ENCODE measurements around the gene LMAN2. TPM values are rescaled to one million over a fixed set of nuclear protein-coding genes. Genes with fewer than 3 reads are reported as not detected.

The LMAN2 gene
- total and polyA plus RNA-seq, 3 donors from 2014 or later: 254 to 355 (median 355) TPM

GRCh38 chr5:177317959-177318377, 33.5 kb downstream of the LMAN2 start:
- no peak overlapping the region for H3K27ac ChIP-seq
- no peak overlapping the region for H3K4me3 ChIP-seq
- 51 to 62% methylated on average over 7 of the region's 7 CpGs for WGBS, 2 donors
- H3K9me3 ChIP-seq: no peaks in the 10 kb centered on the region
- H3K36me3 ChIP-seq (ENCODE audit: low read depth, missing control alignments): no peaks in the 10 kb centered on the region
- peaks cover 10% of the 10 kb centered on the region for H3K4me1 ChIP-seq
- TF ChIP-seq POLR2A (IDR thresholded peaks at IDR 0.05): no peak
- TF ChIP-seq, protein P1, sequence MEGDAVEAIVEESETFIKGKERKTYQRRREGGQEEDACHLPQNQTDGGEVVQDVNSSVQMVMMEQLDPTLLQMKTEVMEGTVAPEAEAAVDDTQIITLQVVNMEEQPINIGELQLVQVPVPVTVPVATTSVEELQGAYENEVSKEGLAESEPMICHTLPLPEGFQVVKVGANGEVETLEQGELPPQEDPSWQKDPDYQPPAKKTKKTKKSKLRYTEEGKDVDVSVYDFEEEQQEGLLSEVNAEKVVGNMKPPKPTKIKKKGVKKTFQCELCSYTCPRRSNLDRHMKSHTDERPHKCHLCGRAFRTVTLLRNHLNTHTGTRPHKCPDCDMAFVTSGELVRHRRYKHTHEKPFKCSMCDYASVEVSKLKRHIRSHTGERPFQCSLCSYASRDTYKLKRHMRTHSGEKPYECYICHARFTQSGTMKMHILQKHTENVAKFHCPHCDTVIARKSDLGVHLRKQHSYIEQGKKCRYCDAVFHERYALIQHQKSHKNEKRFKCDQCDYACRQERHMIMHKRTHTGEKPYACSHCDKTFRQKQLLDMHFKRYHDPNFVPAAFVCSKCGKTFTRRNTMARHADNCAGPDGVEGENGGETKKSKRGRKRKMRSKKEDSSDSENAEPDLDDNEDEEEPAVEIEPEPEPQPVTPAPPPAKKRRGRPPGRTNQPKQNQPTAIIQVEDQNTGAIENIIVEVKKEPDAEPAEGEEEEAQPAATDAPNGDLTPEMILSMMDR (IDR thresholded peaks at IDR 0.05): peak; percentile 67 to 81 (median 68)
- no peaks in the 10 kb centered on the region for H3K27me3 ChIP-seq
- peak; percentile 87 for DNase-seq
- intact Hi-C loops (cut with DNase I; ENCODE audit: low total_unique reads): no loop called here

DNA sequence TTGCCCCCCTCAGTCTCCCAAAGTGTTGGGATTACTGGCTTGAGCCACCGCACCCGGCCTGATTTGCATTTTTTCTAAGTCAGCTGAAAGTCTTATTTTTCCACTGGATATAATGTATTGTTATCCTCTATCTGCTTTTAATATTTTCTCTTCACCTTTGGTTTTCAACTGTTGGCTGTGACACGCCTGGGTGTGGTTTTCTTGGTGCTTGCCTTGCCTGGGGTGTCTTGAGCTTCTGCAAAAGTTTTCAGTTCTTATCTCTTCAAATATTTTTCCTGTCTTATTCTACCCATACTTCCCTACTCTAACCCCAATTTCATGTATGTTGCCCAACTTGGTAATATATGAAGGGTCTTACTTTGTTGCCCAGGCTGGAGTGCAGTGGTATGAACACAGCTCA, 35.5 kb downstream of the LMAN2 start:
- H3K27ac ChIP-seq: no peak overlapping the region
- H3K4me3 ChIP-seq: no peak overlapping the region
- intact Hi-C loops (cut with DNase I; ENCODE audit: low total_unique reads): no loop called here
- TF ChIP-seq, protein P1 (IDR thresholded peaks at IDR 0.05): no peak
- TF ChIP-seq POLR2A (IDR thresholded peaks at IDR 0.05): no peak
- H3K36me3 ChIP-seq (ENCODE audit: low read depth, missing control alignments): no peaks in the 10 kb centered on the region
- no peak for DNase-seq
- 78 to 98% methylated on average over 3 of the region's 3 CpGs for WGBS, 2 donors
- peaks cover 24% of the 10 kb centered on the region for H3K4me1 ChIP-seq
- H3K27me3 ChIP-seq: no peaks in the 10 kb centered on the region
- H3K9me3 ChIP-seq: no peaks in the 10 kb centered on the region

GRCh38 chr5:177315411-177315810, 36.1 kb downstream of the LMAN2 start:
- H3K27me3 ChIP-seq: no peaks in the 10 kb centered on the region
- DNase-seq: no peak
- no peak overlapping the region for H3K4me3 ChIP-seq
- WGBS, 2 donors: 70 to 86% methylated on average over 2 to 7 of the region's 7 CpGs
- no peaks in the 10 kb centered on the region for H3K36me3 ChIP-seq (ENCODE audit: low read depth, missing control alignments)
- H3K9me3 ChIP-seq: no peaks in the 10 kb centered on the region
- intact Hi-C loops (cut with DNase I; ENCODE audit: low total_unique reads): no loop called here
- H3K27ac ChIP-seq: no peak overlapping the region
- peaks cover 28% of the 10 kb centered on the region for H3K4me1 ChIP-seq
- TF ChIP-seq, protein P1 (IDR thresholded peaks at IDR 0.05): no peak
- TF ChIP-seq POLR2A (IDR thresholded peaks at IDR 0.05): no peak

GRCh38 chr5:177314376-177315342, 36.8 kb downstream of the LMAN2 start:
- Histone ChIP-seq H3K27ac (no peak overlapping the region), H3K9me3 (no peaks in the 10 kb centered on the region), H3K36me3 (ENCODE audit: low read depth, missing control alignments) (no peaks in the 10 kb centered on the region), H3K4me3 (no peak overlapping the region), H3K4me1 (peaks cover 28% of the 10 kb centered on the region), H3K27me3 (no peaks in the 10 kb centered on the region)
- DNase-seq: peak; percentile 50
- TF ChIP-seq POLR2A (IDR thresholded peaks at IDR 0.05): no peak
- TF ChIP-seq, protein P1 (IDR thresholded peaks at IDR 0.05): no peak
- 50 to 53% methylated on average over 11 to 18 of the region's 18 CpGs for WGBS, 2 donors
- intact Hi-C loops (cut with DNase I; ENCODE audit: low total_unique reads): no loop called here
